Hematopoietic multipotent progenitor cell treated with erythropoietin and hydrocortisone succinate and interleukin-3 and kit ligand, for 17 days (in vitro differentiated cells): ENCODE results near the gene CLEC4F.

Experiments
- DNase-seq: peaks from one replicate; pipeline ENCODE4 v3.0.0-alpha.2; 2015; ENCODE audit warnings: low spot score

Gene CLEC4F

DNA sequence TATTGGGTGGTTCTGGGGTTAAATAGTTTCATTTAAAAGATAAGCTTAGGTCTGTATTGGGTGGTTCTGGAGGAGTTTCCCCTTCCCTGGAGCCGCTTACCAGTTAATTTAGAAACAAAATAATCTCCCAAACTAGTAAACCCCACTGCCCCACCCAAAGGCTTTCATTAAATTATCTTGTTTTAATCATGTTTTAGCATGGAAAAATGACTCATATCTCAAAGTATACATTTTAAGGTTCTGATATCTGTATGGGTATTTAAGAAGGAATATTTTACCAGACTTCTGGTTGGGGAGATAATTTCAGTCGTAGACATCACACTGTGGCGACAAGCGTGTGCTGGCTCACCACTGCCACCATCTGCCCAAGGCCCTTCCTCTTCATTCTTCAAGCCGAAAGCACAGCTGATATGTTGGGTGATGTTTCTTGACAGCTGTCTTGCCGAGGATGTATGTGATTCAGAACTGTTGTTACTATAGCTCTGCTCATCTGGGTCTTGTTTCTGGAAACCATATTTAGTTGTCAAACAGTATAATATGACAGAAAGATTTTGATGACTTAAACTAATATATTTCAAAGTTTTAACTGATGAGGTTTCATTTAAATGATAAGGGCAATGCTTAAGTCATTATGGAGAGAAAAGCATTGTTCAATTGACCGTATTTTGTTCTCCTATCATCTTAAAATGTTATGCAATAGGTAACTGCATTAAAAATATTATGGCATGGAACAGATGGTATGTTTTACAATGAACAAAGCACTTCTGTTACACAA, 35.1 kb downstream of the CLEC4F start:
- DNase-seq: peak; percentile 60

DNA sequence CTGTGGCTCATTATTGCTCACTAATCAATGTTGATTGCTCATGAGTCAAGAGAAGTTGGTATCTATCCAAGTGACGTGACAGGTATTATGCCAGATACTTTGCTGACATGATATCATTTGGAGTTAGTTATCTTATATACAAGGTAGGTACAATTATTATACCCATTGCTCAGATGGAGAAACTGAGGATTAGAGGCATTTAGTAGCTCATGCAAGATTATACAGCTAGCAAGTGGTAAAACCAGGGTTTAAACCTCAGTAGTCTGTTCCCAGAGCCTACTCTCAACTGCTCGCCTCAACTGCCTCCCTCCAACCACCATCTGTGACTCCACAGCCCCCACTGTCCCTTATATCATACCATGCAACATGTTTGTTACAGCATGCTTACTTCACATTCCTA, 36.1 kb downstream of the CLEC4F start:
- no peak for DNase-seq

DNA sequence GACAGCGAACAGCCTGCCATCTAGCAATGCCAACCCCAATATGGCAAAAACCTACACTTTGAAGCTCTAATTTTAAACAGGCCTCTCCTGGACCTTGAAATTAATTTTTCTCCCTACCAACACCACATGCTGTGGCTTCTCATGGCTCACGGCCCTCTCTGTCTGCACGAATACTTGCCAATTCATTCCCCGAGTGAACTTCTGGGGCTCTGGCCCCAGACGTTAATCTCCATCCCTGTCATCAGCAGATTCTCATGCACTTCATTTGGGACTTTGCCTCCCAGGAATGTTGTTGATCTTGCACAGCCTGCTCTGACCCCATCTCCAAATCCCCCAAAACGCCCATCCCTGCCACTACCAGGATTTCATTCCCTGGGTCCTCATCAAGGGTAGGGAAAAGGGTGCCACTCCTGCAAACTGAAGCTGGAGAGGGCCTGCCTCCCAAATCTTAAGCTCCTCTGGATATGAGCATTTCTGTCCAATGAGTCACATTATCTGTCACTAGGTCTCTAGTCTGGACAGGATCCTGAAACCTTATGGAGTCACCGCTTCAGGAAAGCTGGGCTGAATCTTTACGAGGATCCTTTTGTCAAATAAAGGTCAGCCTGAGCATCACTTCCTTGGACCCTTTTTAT, 40.4 kb downstream of the CLEC4F start:
- DNase-seq: no peak

DNA sequence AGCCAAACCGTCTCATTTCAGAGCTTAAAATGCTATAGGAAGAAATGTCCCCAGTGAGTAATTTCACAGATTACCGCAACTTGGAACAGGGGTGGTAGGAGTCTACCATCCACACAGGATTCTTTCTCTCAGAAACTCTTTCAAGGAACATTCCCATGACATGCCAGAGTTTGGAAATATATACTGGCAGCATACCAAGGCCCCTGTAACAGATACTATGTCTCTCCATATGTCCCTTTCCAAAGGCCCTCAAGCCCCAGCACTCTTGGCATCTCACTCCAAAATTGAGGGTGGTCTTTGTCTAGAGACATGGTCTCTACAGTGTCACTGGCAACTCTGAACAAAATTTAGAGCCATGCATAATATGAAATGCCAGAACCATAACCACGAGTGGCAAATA, 40.9 kb downstream of the CLEC4F start:
- no peak for DNase-seq

DNA sequence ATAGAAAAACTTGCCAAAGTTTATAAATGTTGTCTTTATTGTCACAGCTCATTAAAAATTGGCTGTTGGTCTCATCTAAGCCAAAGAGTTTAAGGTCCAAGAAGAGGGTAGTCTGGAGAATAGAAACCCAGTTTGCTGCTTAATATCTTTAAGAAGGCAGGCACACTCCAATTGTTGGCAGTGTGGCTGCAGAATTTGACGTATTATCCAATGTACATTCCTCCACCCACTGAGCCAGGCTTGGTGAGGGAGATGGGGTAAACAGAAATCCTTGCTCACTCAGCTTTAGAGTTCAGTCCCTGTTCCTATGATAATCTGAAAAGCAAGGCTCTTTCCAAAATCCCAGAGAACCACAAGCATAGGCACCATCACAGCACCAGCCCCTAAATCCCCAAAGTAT, 41.7 kb downstream of the CLEC4F start:
- no peak for DNase-seq

DNA sequence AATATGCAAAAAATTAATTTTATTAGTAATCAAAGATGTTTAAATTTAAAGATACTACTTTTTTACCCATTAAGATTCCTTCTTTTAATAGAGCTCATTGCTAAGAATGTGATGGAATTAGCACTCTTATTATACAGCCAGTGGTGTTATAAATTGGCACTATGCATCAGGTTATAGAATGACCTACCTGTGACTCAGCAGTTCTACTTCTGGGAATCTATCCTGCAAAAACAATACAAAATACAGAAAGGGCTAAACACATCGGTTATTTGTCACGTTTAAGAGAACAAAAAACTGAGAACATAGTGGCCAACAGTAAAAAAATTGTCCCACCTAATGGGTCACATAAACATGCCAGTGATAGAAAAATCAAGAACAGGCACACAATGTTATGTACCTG, 42.9 kb downstream of the CLEC4F start:
- DNase-seq: no peak

DNA sequence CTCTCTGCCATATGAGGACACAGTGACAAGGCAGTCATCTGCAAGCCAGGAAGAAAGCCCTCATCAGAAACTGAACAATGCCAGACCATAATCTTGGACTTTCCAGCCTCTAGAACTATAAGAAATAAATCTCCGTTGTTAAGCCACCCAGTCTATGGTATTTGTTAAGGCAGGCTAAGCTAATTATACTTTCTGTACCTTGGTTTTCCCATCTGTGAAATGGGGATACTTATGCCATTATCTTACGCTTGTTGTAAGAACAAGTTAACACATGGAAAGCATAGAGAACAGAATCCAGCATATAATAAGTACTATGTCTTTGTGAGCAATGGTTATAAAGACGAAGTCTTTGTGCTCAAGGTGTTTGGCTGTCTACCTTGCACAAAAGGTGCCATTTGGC, 44.1 kb downstream of the CLEC4F start:
- DNase-seq: no peak

DNA sequence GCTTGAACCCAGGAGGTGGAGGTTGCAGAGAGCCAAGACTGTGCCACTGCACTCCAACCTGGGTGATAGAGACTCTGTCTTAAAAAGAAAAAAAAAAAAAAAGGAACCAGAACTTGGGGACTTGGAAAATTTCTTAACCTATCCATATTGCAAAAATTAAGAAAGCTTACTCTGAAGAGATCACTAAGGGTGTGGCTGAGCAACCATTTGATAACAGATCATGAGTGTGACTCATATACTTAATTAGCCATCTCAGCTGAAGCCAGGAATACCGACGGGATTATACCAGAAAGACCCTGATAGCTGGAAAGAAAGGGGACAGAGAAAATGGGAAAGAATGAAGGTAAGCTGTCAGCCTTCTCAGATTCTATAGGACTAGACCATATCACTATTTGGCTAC, 45.3 kb downstream of the CLEC4F start:
- DNase-seq: no peak

GRCh38 chr2:70772486-70773155, 47.8 kb downstream of the CLEC4F start:
- DNase-seq: no peak

DNA sequence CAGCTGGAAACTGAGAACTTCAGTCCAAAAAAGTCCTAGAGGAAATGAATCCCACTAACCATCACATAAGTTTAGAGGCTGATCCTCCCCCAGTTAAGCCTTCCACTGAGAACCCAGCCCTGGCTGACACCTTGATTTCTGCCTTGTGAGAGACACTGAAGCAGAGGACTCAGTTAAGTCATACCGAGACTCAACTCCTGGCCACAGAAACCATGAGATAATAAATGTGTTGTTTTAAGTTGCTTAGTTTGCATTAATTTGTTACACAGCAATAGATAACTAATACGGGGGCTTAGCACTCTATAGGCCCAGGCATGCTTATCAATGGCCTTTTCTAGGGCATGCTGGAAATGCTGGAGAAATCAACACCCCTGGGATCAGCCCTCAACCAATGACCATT, 49.0 kb downstream of the CLEC4F start:
- no peak for DNase-seq

DNA sequence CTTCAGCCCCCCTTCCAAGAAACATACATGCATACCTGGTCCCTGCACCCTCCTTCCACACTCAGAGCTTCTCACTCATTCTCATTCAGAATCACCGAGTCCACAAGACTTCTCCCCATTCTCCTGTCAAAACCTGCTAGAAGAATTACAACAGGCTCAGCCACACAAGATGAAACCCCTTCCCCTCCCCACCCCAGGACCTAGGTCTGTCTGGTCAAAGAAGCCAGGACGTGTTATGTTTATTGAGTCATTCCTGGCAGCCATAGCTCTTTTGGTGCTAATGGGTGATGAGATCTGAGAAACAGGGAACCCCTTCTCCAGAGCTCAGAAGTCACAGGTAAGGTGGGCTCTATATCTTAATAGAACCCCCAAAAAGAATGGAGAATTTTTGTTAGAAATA, 50.9 kb downstream of the CLEC4F start:
- no peak for DNase-seq

DNA sequence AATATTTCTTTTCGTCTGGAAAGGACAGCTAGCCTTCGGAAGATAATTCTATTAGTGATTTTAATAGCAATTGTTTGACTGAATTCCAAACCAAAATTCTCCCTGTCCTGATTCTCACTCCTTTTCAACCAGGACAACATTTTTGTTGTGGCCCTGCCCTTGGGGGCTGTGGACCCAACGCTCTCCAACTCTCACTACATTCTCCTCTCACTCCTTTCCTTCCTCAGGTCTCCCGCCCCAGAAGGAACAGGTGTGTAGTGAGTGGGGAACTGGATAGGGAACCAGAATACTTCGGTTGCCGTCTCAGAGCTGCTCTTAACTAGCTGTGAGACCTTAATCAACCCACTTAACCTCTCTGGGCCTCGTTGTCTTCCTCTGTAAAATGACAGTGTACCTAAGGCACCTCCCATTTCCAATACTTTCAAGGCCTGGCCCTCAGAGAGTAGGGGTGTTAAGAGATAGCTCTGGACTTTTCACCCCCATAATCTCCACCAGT, 51.8 kb downstream of the CLEC4F start:
- no peak for DNase-seq

DNA sequence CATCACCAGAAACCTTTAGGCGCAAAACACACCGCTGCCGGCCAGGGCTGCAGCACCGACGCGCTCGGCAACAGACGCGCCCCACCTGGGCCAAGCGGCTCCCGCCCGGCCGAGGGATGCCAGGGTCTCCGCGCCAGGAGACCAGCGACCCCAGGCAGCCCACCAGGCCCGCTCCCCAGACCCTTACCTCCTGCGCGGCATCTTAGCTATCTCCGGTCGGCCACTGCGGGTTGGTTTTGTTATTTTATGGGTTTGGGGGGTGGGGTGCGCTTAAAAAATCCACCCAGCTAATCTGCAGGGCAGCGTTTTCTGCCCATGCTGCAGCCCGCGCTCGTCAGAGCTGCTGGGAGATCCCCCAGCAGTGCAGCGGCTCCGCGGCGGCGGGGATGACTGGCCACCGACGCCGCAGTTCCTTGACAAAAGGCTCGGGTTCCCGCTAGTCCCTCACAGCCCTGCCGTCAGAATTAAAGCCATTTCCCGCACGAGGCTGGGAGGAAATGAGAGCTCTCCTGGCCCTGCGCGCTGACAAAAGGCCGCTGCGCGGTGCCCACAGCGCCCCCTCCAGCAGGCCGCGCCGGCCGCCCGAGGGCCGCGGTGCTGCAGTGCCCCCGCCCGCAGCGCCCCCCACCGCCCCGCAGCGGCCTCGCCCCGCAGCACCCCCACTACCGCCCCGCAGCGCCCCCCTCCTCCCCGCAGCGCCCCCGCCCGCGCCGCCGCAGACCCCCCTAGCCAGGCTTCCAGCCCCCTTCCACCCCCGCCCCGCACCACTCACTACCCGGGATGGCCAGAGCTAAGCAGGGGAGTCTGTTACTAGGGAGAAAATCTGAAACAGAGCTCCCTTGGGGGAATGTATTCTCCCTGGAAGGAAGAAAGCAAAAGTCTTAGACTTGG, 52.5 kb downstream of the CLEC4F start, which contains the start of gene ADD2:
Gene ADD2, minus strand, starts transcription at position 502 of the 891 bp plus-strand sequence. CDS start 61,792 bp downstream, outside the sequence.
- no peak for DNase-seq

GRCh38 chr2:70767079-70767698, 53.2 kb downstream of the CLEC4F start:
- DNase-seq: no peak

DNA sequence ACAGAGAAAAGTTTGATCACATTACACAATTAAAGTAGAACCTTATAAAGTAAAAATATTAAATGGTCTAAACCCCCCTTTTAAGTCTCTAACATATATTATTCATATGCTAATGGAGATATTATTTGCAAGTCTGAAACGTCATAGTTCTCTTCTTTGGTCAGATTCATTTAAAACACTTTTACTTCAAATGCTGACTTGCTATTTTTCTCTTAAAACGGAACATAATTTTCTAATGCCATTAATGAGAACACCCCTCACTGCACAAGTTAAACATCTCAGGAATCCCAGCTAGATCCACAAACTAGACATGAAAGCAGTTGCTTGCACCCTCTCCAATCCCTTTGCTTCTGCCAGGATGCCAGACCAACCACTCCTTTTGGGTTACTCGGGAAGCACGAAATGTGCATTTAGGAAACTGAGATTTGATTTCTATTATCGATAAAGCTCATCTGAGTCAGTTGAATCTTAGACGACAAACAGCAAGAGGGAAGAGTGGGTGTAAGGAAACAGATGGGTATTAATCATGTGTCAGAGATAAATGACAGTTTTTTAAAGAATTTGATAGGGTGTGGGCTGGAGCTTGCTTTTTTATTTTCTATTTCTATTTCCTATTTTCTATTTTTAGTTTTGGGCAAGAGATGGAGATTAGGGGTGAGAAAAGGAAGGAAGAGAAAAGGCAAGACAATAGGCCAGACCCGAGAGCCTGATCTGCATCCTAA, 53.9 kb downstream of the CLEC4F start:
- DNase-seq: no peak

GRCh38 chr2:70765507-70765906, 54.9 kb downstream of the CLEC4F start:
- no peak for DNase-seq

DNA sequence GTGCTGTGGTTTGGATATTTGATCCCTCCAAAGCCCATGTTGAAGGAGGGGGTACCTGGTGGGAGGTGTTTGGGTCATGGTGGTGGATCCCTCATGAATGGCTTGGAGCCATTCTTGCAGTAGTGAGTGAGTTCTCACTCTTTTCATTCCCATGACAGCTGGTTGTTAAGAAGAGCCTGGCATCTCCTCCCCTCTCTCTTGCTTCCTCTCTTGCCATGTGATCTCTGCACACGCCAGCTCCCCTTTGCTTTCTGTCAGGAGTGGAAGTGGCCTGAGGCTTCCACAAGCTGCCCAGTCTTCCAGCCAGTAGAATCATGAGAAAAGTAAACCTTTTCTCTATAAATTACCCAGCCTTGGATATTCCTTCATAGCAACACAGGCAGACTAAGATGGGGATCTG, 61.0 kb downstream of the CLEC4F start:
- no peak for DNase-seq
